CD4-positive, alpha-beta T cell (primary cell): ENCODE data around the gene ZNF784. TPM values are rescaled to one million over a fixed set of nuclear protein-coding genes. Genes with fewer than 3 reads are reported as not detected.

Source experiments
- ATAC-seq: fragments of 200-7000 bp; cut with Tn5 transposase; one replicate; pipeline ENCODE4 v1.10.0; 2022; ENCODE audit warnings: mild to moderate bottlenecking; ENCODE audit not compliant: poor library complexity
- CTCF ChIA-PET: fragments of 350-600 bp; sonication (Branson Sonifier 250); formaldehyde crosslinking; loops from one replicate; lab custom pipeline; 2021; ENCODE audit warnings: antibody characterized with exemption, inconsistent platforms; lab: Charles Lee
- POLR2A ChIA-PET: fragments of 350-600 bp; sonication (Branson Sonifier 250); formaldehyde crosslinking; loops from one replicate; lab custom pipeline; 2021; ENCODE audit warnings: antibody characterized with exemption, inconsistent platforms; lab: Charles Lee
- DNase-seq, 14 experiments: peaks; one replicate each; pipeline ENCODE4 v3.0.0-alpha.2; 2013 to 2020; ENCODE audit warnings: mixed read lengths in 2 of 14
- H3K27ac ChIP-seq, 2 donors: one replicate each; pipeline versions ENCODE4 v1.5.1 to v1.7.0; 2013; ENCODE audit warnings: low read length in 2 of 2, low read depth in 1 of 2, mild to moderate bottlenecking in 1 of 2
- H3K27me3 ChIP-seq, 2 experiments: 1 replicate in 1 of 2; 2 replicates in 1 of 2; pipeline versions ENCODE4 v1.6.1 to v1.7.0; 2013; ENCODE audit warnings: low read length in 2 of 2, control low read depth in 1 of 2, mild to moderate bottlenecking in 1 of 2, moderate library complexity in 1 of 2; ENCODE audit not compliant: insufficient read depth in 2 of 2, control insufficient read depth in 1 of 2
- H3K36me3 ChIP-seq: one replicate; pipeline ENCODE4 v1.6.1; 2013; ENCODE audit warnings: low read length, control low read depth; ENCODE audit not compliant: insufficient read depth
- H3K4me1 ChIP-seq: one replicate; pipeline ENCODE4 v1.6.1; 2013; ENCODE audit warnings: low read length, control low read depth; ENCODE audit not compliant: insufficient read depth
- H3K4me3 ChIP-seq: one replicate; pipeline ENCODE4 v1.5.1; 2013; ENCODE audit warnings: mild to moderate bottlenecking, low read length, moderate library complexity
- H3K9me3 ChIP-seq, 2 experiments: 1 replicate in 1 of 2; 2 replicates in 1 of 2; pipeline versions ENCODE4 v1.6.1 to v1.7.0; 2013; ENCODE audit warnings: low read length in 2 of 2, mild to moderate bottlenecking in 2 of 2, control low read depth in 1 of 2, moderate library complexity in 1 of 2; ENCODE audit not compliant: control insufficient read depth in 1 of 2, insufficient read depth in 1 of 2
- H3K27ac Mint-ChIP-seq: one replicate; pipeline ENCODE4 v1.8.0; 2020; ENCODE audit warnings: mixed read lengths
- H3K27me3 Mint-ChIP-seq: one replicate; pipeline ENCODE4 v1.8.0; 2021; ENCODE audit warnings: mixed read lengths
- H3K36me3 Mint-ChIP-seq: one replicate; pipeline ENCODE4 v1.8.0; 2021; ENCODE audit warnings: low read depth, mixed read lengths
- H3K4me1 Mint-ChIP-seq: one replicate; pipeline ENCODE4 v1.8.0; 2021; ENCODE audit warnings: low read depth, mixed read lengths
- H3K4me3 Mint-ChIP-seq: one replicate; pipeline ENCODE4 v1.8.0; 2020; ENCODE audit warnings: mild to moderate bottlenecking, mixed read lengths
- H3K9me3 Mint-ChIP-seq: one replicate; pipeline ENCODE4 v1.8.0; 2020; ENCODE audit warnings: mixed read lengths
- intact Hi-C, 2 experiments: fragments of 100-400 bp; cut with DNase I in 1 of 2; cut with micrococcal nuclease in 1 of 2; formaldehyde crosslinking; loops; one replicate each; pipeline versions ENCODE4 v1.15.1 to v1.9.0; 2023 to 2025; cut with DNase I, micrococcal nuclease
- total RNA-seq, 174 experiments: library from RNA in 2 of 174; stranded (reverse) in 2 of 174; gene quantifications; one replicate each; pipeline ENCODE4 v1.2.3 and lab custom pipeline; 2021 to 2026
- TF ChIP-seq, protein P1 (sequence below): fragments of 200-600 bp; IDR thresholded peaks from one replicate; pipeline ENCODE4 v1.8.0; 2022; ENCODE audit warnings: antibody characterized with exemption, mild to moderate bottlenecking

Gene ZNF784
- total RNA-seq, 2 experiments from 2014 or later, result 11.2 to 11.8 TPM

DNA sequence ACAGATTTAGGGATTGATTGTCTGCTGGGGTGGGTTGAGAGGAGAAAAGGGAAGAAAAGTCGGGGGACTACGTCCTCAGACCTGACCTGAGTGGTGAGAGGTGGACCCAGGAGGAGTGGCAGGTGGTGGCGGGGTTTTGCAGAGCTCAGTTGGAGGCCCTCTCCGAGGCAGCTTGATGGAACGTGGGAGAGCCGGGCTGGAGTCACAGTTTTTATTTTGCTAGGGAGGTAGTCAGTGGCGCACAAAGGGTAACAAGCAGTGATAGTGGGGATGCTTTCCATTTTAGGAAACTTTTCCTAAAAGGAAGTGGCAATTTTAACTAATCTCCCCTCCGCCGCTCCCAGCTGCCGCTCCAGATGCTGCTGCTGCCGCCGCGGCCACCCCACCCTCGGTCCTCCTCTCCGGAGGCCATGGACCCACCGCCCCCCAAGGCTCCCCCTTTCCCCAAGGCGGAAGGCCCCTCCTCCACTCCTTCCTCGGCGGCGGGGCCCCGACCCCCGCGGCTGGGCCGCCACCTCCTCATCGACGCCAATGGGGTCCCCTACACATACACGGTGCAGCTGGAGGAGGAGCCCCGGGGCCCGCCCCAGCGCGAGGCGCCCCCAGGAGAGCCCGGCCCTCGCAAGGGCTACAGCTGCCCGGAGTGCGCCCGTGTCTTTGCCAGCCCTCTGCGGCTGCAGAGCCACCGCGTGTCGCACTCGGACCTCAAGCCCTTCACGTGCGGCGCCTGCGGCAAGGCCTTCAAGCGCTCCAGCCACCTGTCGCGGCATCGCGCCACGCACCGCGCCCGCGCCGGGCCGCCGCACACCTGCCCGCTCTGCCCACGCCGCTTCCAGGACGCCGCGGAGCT is 18.0 kb upstream of the ZNF784 start:
- Histone ChIP-seq H3K9me3 (peaks cover 0 to 5% of the 10 kb centered on the region in 2 experiments), H3K27me3 (no peaks in the 10 kb centered on the region), H3K4me1 (peaks cover 76% of the 10 kb centered on the region), H3K36me3 (peaks cover 15% of the 10 kb centered on the region), H3K4me3 (peak overlapping the region; percentile 78), H3K27ac (peak overlapping the region; percentile 71 to 78)
- intact Hi-C loops, result loop anchor here in 1 of 2 experiments (5.0 kb wide), 2 partner anchors 45 to 255 kb away; partner anchors contain the start of genes FIZ1 and RPL28
- ATAC-seq, result no peak
- ChIA-PET CTCF (interaction anchor here (1.9 kb wide), 2 partner anchors 11 kb away, joined by 16 read pairs; no protein-coding TSS in a partner anchor), POLR2A (interaction anchor here (0.6 to 3.0 kb wide), 15 partner anchors 8 to 525 kb away, joined by 3 to 30 read pairs (median 4); partner anchors contain the start of genes FIZ1, PPP1R12C, U2AF2 and ZNF524)
- TF ChIP-seq, protein P1, sequence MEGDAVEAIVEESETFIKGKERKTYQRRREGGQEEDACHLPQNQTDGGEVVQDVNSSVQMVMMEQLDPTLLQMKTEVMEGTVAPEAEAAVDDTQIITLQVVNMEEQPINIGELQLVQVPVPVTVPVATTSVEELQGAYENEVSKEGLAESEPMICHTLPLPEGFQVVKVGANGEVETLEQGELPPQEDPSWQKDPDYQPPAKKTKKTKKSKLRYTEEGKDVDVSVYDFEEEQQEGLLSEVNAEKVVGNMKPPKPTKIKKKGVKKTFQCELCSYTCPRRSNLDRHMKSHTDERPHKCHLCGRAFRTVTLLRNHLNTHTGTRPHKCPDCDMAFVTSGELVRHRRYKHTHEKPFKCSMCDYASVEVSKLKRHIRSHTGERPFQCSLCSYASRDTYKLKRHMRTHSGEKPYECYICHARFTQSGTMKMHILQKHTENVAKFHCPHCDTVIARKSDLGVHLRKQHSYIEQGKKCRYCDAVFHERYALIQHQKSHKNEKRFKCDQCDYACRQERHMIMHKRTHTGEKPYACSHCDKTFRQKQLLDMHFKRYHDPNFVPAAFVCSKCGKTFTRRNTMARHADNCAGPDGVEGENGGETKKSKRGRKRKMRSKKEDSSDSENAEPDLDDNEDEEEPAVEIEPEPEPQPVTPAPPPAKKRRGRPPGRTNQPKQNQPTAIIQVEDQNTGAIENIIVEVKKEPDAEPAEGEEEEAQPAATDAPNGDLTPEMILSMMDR, result no peak
- Mint-ChIP-seq H3K36me3 (peaks cover 26% of the 10 kb centered on the region), H3K27ac (peak overlapping the region; percentile 88), H3K4me1 (peaks cover 60% of the 10 kb centered on the region), H3K27me3 (no peaks in the 10 kb centered on the region), H3K4me3 (peak overlapping the region; percentile 89), H3K9me3 (peaks cover 3% of the 10 kb centered on the region)
- peak in 6 of 14 experiments; percentile 27 to 59 (median 38) for DNase-seq

DNA sequence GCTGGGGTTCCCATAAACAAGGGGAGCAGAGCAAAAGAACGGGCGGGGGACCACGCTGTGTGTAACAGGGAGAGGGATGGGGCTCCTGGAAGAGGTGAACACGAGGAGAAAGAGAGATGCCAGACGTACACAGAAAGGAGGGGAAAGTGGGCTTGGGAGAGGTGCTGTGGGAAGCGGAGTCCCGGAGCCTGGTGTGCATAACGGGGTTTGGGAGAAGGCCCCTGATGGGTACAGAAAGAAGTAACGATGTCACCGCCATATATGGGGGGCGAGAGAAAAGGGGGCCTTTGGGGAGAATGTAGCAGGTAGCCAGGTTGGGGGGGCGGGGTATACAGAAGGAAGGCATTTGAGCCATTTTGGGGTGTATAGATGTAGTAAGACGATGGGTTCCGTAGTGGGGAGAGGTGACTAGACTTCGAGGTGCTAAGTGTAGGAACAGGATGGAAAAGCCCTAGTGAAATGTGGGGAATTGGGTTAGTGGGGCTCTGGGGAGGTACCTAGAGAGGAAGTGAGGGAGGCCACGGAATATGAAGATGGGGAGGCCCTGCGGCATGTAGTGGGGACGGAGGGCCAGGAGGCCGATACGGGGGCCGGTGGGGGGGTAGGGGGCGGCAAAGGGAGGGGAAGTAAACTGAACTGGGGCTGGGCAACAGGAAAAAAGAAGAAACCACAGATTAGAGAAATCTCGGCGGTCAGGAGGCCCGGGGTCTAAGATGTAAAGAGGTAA is 17.2 kb upstream of the ZNF784 start:
- Mint-ChIP-seq H3K9me3 (peaks cover 3% of the 10 kb centered on the region), H3K27ac (peak overlapping the region; percentile 74), H3K4me1 (peaks cover 60% of the 10 kb centered on the region), H3K27me3 (no peaks in the 10 kb centered on the region), H3K4me3 (peak overlapping the region; percentile 86), H3K36me3 (peaks cover 26% of the 10 kb centered on the region)
- DNase-seq, result peak in 5 of 14 experiments; percentile 28 to 72 (median 50)
- Histone ChIP-seq H3K9me3 (peaks cover 0 to 5% of the 10 kb centered on the region in 2 experiments), H3K36me3 (peaks cover 15% of the 10 kb centered on the region), H3K27me3 (no peaks in the 10 kb centered on the region), H3K4me3 (peak overlapping the region; percentile 78), H3K4me1 (peaks cover 79% of the 10 kb centered on the region), H3K27ac (peak overlapping the region; percentile 42 to 78)
- ATAC-seq, result peak; percentile 6
- intact Hi-C loops, result loop anchor here in 1 of 2 experiments (5.0 kb wide), 2 partner anchors 44 to 254 kb away; partner anchors contain the start of genes FIZ1 and RPL28
- TF ChIP-seq, protein P1, result no peak
- ChIA-PET CTCF (interaction anchor here (0.7 to 1.9 kb wide), 3 partner anchors 9 to 11 kb away, joined by 3 to 16 read pairs (median 16); no protein-coding TSS in a partner anchor), POLR2A (interaction anchor here (0.6 to 3.0 kb wide), 9 partner anchors 9 to 386 kb away, joined by 3 to 30 read pairs (median 14); partner anchors contain the start of genes FIZ1, U2AF2, ZNF524 and ZNF784)
